Esophagus mucosa (tissue), 1 donor: ENCODE results near the gene SMARCAL1. TPM values are rescaled to one million over a fixed set of nuclear protein-coding genes. Genes with fewer than 3 reads are reported as not detected.
A peak's percentile ranks its signal among the peaks of the same experiment; 100 is the strongest.

ENCODE experiments used
- ATAC-seq: fragments of 200-7000 bp; cut with Tn5 transposase; one replicate; pipeline ENCODE4 v1.9.1; 2020
- total RNA-seq: library from RNA; stranded (reverse); gene quantifications from one replicate; pipeline ENCODE4 v1.2.4, GENCODE V29; 2023
- donor health status: DM: yes; HTN: yes; CAD: no.

Gene SMARCAL1
- total RNA-seq, 1 donor from 2014 or later = 17.5 TPM

DNA sequence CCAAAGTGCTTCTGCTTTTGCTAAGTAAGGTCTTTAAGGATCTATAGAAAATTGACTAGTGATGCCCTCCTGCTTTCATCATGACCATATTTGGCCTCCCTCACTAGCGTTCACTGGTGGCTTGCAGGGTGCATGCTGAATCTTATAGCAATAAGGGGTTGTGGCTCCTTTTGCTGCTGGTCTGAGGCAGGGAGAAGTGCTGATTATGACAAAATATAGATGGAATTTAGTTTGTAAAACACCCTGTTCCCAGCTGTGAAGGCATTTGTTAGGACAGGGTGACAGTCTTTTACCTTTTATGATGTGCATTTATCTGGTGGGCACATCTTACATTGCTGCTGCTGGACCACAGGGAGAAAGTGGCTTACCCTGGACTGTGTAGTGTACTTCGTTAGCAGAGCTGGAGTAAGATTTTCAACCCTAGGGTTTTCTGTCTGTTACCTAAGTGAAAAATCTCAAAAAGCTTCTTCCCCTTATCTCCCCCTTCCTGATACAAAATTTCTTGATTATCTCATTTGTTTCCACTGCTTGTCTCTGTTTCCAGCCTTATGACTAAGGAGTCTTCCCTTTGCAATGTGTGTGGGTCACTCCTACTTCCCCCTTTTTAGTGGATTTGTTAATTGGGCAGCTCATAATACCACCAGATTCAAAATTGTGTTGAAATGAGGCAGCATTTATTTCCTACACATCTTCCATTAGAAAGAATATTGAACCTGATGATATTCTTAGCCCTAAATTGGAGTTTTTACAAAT, 65.2 kb downstream of the SMARCAL1 start:
- ATAC-seq = no peak

DNA sequence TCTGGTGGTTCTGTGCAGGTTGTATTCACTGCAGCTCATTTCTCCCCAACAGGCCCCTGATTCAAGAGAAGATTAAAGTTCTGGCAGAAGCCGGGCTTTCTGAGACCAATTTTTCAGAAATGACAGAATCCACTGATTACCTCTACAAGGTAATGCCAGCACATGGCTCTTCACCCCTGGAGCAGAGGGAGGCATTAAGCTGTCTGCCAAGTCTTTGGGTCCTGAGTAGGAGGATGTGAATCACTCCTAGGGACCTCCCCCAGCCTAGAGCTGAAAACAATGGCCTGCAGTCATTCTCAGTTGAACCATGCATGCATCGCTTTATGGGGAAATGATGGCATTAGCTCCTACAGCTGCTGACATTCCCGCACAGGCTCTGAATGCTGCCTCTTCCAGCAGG, 65.9 kb downstream of the SMARCAL1 start:
- peak; percentile 88 for ATAC-seq

DNA sequence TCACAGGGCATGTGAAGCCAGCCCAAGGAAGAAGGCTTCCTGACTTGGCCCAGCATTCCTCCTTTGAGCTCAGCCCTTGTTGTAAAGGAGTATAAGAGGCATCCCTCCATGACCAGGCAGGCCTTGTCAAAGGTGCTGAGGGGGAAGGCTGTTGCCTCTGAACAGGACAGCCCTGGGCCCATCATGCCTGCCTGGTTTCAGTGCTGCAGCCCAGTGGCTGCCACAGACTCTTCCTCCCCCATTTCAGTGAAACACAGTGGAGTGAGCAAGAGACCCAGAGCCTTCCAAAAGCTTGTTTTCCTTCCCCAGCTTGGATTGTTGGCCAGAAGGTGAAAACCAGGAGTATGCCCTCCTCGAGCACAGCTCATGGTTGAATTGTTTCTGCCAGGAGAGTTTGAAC, 66.5 kb downstream of the SMARCAL1 start:
- ATAC-seq = no peak

DNA sequence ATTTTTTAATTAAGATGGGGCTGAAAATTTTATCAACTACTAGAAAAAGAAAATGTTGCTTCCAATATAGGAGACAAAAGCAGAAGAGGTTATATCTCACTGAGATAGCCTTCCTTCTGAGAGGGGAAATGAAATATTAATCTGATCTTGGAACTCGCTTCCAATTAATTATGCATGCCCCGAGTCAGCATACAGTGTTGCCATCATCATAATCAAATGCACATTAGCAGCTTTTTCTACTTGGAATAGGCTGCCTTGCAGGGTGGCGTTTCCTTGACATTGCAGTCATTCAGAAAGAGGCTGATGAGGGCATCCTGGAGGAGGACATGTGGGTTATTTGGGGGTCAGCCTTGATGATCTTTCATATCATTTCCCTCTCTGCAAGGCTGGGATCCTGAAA, 67.9 kb downstream of the SMARCAL1 start:
- no peak for ATAC-seq

DNA sequence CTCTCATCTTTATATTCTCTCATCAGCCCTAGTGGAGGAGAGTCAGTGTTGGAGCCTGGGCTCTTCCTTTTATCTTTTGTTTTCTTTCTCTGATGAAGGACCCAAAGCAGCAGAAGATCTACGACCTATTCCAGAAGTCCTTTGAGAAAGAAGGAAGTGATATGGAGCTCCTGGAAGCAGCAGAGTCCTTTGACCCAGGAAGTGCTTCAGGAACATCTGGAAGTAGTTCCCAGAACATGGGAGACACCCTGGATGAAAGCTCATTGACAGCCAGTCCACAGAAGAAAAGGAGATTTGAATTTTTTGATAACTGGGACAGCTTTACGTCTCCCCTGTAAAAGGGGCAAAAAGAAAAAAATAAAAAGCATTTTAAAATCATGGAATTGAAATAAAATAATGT, 70.4 kb downstream of the SMARCAL1 start:
- no peak for ATAC-seq

DNA sequence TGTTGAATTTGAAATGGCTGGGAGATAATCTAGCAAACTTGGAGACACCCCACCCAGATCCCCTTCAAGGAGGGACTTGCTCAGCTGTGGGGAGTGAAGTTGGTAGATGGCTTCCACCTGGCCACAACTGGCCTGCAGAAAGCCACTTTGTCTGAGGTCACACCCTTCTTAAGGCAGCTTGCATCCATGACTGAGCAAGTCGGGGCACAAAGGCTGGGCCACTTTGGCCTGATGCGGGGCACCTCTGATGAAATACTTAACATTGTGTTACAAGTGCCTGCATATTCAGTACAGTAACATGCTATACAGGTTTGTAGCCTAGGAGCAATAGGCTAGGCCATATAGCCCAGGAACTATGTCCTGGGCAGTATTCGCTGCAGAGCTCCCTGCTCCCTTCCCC, 73.0 kb downstream of the SMARCAL1 start:
- peak; percentile 82 for ATAC-seq

DNA sequence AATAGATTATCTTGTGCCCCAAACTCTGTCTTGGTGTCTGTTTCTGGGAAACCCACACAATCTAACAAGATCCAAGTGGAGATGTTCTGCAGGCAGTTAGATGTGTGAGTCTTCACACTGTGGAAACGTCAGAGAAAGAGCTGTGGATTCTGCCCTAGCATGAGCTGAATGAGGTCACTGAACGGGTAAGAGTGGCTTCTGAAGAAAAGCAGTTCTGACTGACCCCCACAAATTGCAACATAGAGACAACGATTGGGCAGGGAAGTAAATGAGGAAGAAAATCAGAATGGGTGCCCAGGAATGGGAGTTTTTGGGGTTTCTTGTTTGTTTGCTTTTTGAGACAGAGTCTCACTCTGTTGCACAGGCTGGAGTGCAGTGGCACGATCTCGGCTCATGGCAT, 73.5 kb downstream of the SMARCAL1 start:
- no peak for ATAC-seq

DNA sequence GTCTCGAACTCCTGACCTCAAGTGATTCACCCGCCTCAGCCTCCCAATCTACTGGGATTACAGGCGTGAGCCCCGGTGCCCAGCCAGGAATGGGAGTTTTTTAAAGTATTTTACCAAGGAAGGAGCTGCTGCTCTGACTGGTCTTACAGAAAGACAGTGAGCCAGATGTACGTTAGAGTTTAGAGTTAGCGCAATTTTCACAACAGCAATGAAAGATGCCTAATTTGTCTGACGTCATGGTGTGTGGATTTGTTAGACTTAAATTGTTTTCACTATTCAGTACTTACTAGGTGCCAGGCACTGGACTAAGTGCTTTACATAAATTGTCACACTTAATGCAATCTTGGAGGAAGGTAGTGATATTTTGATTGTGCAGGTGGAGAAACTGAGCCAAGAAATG, 74.0 kb downstream of the SMARCAL1 start:
- no peak for ATAC-seq

DNA sequence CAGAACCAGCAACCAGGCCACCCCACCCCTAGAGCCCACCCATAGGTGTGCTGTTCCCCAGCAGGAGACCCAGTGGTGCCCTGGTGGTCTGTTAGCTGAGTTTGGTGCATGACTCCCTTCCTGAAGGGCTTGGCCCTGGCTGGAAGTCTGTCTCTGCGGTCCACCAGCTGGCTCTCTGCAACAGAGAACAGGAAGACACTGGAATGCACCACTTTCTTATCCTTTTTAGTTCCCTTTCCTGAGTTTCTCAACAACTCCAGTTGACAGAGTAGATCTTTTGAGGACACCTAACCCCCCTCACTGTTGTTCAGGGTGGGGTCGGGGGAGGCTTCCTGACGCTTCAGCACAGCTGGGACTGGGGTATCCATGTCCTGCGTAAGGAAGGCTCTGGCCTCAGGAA, 74.4 kb downstream of the SMARCAL1 start:
- ATAC-seq = no peak

DNA sequence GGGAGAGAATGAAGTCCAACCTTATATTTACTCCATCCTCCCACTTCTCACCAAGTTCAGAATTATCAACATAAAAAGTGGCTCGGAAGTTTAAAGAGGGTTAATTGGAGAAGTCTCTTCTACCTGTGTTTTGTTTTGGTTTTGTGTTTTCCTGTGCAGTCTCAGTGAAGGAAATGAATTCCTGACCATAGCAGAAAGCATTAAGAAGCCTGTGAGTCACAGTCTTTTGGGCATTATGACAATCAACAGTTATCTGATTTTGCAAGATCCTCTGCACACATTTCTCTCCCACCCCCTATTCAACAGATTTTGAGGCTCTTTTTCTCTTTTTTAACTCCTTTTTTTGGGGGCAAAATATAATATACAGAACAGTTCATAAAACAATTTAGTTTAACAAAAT, 77.8 kb downstream of the SMARCAL1 start:
- no peak for ATAC-seq

DNA sequence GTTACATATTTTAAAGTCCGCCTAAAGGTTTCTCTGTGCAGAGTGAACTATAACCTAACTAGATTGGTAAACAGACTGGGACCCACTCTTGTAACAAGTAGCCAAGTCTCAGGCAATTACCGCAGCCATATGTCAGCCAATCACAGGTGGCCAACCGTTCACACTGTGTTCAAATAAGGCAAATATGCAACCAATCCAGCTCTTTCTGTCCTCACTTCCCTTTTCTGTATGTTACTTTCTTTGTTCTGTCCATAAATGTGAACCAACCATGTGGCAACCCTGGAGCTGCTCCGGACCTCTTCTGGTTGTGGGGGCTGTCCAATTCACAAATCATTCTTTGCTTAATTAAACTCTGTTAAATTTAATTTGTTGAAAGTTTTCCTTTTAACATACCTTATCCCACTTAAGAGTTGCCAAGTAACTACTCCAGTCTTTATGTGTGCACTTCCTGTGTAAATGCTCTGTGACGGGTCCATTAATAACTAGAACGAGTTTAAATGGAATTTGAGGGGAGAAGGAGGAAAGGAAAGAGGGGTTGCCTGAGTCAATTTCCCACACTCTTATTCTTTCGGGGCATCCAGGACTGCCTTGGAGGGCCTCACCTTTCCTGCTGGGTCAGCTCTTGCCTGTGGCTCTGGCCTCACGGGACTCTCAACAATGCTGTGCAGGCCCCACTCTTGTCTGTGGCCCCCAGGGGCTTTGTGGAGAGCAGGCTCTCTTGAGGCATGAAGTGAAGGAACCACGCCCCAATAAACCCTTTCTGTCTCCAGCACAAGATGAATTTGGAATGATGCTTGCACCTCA, 79.7 kb downstream of the SMARCAL1 start:
- no peak for ATAC-seq

DNA sequence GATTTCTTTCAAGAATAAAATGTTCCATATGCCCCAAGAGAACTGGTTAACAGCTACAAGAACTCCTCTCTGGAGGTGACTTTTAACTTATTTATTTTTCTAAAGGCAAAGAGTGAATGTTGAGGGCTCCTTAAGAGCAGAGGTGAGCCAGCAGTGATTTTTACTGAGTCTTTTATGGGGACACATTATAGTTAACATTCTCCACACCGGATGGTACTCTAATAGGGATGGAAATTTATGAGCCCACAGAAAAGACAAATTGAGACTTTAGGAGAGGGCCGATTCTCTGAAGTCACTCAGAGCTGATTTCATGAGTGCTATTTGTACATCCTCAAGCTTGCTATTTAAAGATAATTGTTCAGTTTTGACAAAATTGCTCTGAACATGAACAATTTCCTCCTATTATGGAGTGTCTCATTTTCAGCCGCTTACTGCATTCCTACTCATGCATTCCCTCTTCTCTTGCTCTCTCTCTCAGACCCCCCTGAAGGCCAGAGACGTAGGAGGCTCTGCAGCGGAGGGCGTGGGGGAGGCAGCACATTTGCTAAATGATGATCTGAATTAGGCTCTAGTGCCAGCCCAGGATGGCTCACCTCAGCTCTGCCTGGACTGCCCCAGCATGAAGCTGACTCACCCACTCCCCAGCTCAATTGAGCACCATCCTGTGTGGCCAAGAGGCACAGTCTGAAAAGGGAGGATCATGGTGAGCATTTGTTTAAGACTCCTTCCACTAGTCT, 80.5 kb downstream of the SMARCAL1 start:
- ATAC-seq = peak; percentile 80

DNA sequence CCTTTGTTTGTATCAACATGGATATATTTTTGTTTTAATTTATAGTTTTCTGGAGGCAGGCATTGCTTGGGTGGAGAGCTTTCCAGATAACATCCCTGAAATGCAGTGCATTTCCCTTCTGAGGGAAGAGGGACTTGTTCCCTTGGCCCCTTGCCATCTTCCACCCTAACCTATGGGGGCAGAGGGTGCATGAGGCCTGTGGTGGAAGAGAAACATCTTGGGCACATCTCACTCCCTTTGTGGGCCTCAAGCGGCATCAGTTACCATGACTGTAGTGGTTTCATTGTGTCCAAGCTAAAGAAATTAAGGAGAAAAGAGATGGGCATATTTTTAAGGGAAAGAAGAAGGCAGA, 81.0 kb downstream of the SMARCAL1 start:
- ATAC-seq = no peak

DNA sequence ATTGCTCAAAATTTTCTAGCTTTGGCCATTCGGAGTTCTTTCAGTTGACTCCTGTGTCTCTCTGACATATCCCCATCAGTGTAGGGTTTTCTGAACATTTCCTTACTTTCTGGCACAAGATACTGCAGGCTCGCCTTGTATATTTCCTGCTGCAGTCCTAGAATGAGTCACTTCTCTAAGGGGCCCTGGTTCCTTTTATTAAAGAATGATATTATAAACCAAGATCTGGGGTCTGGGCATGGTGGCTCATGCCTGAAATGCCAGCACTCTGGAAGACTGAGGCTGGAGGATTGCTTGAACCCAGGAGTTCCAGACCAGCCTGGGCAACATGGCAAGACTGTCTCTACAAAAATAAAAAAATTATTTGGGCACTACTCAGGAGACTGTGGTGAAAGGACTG, 83.4 kb downstream of the SMARCAL1 start:
- ATAC-seq = no peak

DNA sequence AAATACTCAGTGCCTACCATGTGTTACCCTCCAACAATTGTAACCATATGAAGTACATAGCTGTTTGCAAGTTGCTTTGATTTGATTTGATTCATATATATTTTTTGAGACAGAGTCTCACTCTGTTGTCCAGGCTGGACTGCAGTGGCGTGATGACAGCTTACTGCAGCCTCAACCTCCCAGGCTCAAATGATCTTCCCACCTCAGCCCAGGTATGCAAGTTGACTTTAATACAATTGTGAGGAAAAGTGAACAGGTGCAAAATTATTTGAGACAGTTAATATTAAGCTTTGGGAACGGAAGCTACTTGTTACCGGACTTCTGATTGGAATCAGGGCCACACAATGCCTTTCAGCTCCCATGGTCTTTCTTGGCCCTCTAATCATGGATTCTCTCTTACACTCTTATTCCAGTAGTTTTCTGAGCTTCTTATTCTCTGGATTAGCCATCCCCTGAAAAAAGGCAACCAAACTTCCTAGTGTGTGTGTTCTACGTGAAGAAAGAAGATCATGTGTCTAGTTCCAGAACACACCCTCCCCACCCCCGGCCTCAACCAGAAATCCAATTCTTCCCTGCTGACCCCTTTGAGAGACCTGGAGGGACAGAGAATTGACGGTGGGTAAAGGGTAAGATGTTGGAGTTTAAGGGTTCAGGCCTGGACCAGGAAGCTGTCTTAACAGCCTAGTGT, 85.2 kb downstream of the SMARCAL1 start:
- no peak for ATAC-seq

DNA sequence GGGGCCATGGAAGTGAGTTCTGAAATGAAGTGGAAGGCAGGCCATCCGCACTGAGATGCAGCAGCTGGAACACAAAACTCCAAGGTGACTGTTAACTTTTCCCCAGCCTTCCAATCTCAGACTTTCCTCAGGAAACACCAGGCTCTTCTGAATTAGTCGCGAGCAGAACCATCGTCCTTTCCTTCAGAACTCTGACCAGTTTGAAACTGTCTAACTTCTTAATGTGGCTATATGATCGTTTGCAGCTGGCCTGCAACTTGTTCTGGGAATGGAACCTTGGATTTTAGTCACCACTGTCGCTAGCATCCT, 85.7 kb downstream of the SMARCAL1 start:
- no peak for ATAC-seq

DNA sequence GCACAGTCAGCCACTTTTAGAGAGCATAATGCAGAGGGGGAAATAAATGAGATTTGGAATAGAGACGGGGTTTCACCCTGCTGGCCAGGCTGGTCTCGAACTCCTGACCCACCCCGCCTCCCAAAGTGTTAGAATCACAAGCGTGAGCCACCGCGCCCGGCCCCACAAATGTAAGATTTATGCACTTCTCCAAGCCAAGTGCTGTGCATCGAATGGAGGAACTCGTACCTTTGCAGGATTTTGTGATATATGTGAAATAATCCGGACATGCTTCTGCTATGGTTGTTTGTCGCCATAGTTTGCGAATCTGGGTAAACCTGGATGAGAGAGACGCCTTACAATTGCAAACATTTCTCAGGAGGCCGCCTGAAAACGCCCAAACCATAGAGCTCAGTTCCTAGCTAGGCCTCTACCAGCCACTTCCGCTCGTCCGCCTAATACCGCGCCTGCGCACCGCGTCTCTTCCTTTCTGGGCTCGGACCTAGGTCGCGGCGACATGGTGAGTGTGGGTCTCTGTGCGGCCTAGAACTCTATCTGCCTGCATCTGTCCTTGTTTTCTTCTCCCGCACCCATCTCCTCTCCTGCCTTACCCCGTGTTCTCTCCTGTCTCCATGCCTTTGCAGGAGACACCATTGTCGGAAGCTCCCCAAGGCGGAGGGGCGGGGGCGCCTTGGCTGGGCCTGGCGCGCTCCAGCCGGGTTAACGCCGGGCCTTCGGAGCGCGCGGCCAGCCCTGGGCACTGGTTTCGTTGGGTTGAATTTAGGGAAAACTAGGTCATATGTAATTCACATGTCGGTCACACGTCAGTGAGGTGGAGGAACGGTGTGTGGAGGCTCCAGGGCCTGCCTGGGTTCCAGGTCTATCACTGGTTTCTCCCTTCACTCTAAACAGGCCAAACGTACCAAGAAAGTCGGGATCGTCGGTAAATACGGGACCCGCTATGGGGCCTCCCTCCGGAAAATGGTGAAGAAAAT, 86.4 kb downstream of the SMARCAL1 start, which contains the start of gene RPL37A:
TSS of gene RPL37A (plus strand) at position 466 of the 974 bp plus-strand sequence. CDS start at position 497, 31 bp downstream.
- peak; percentile 96 for ATAC-seq

DNA sequence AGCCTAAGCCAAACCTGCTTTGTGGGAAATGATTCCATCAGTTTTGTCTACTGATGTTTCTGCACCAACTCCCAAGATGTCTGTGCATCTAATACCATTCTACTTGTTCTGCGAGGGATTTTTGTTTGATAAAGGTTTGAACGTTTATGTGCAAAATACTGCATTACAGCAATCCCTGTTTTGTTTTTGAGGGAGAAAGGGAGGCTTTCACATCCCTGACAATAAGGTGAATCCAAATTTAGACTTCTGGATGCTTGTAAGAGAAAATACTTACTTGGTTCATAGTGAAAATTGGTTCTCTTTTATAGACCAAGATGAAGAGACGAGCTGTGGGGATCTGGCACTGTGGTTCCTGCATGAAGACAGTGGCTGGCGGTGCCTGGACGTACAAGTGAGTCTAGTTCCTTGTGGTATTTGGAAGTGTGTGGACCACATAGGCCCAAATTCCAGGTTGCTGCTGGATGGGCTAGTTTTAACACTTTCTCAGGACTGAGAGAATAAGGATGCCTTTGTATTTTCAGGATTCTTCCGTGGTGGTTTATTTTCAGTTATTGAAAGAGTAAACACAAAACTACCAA, 87.4 kb downstream of the SMARCAL1 start:
- ATAC-seq = no peak

DNA sequence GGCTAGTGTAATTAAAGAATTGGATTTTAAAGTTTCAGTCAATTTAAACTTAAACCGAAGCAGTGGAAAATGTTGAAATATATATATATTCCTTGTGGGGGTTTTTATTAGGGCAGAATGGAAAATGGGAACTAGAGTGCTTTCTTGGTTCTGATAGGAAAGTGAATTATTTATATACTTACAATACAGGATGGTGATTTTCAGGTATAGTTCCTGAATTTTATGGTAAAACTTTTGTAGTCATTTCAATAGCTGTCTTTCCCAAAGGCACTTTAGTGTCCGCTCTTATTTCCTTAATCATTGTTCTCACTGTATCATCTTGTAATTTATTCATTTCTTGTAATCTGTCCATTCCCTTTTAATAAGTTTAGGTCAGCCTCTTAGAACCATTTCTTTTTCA, 88.3 kb downstream of the SMARCAL1 start:
- ATAC-seq = no peak

DNA sequence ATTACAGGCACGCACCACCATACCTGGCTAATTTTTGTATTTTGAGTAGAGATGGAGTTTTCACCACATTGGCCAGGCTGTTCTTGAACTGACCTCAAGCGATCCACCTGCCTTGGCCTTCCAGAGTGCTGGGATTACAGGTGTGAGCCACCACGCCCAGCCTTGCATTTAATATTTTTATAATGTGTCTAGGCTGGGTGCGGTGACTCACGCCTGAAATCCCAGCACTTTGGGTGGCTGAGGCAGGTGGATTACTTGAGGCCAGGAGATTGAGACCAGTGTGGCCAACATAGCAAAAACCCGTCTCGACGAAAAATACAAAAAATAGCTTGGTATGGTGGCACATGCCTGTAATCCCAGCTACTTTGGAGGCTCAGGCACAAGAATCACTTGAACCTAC, 89.6 kb downstream of the SMARCAL1 start:
- ATAC-seq = peak; percentile 29
